Small intestine (tissue), 7 donors: ENCODE data around the gene MTARC2. TPM values are rescaled to one million over a fixed set of nuclear protein-coding genes. Genes with fewer than 3 reads are reported as not detected.

Source experiments
- DNase-seq, 2 donors: peaks; one replicate each; pipeline versions ENCODE4 v3.0.0 to v3.0.0-alpha.2; 2013
- FAIRE-seq: peaks from 2 replicates; lab custom pipeline; 2012; peaks lifted over from hg19 to GRCh38; lab: Jason Lieb, UNC
- H3K27ac ChIP-seq, 3 donors: one replicate each; pipeline ENCODE4 v1.5.1; 2013; ENCODE audit warnings: low read length in 2 of 3, mild to moderate bottlenecking in 2 of 3, control low read depth in 1 of 3, inconsistent platforms in 1 of 3, low read depth in 1 of 3, moderate library complexity in 1 of 3
- H3K27me3 ChIP-seq, 3 donors: one replicate each; pipeline ENCODE4 v1.6.1; 2013; ENCODE audit warnings: low read length in 3 of 3, inconsistent platforms in 1 of 3; ENCODE audit not compliant: control insufficient read depth in 3 of 3, insufficient read depth in 3 of 3
- H3K36me3 ChIP-seq, 3 donors: one replicate each; pipeline ENCODE4 v1.6.1; 2013; ENCODE audit warnings: low read length in 3 of 3, inconsistent platforms in 1 of 3, low read depth in 1 of 3, mild to moderate bottlenecking in 1 of 3, moderate library complexity in 1 of 3; ENCODE audit not compliant: control insufficient read depth in 3 of 3, insufficient read depth in 2 of 3
- H3K4me1 ChIP-seq, 3 donors: one replicate each; pipeline ENCODE4 v1.6.1; 2013; ENCODE audit warnings: low read length in 2 of 3, inconsistent platforms in 1 of 3, low read depth in 1 of 3, mild to moderate bottlenecking in 1 of 3, moderate library complexity in 1 of 3; ENCODE audit not compliant: control insufficient read depth in 3 of 3, insufficient read depth in 2 of 3
- H3K4me3 ChIP-seq, 3 donors: one replicate each; pipeline ENCODE4 v1.5.1; 2013; ENCODE audit warnings: low read length in 3 of 3, control low read depth in 1 of 3, inconsistent platforms in 1 of 3, low read depth in 1 of 3, mild to moderate bottlenecking in 1 of 3, moderate library complexity in 1 of 3
- H3K9me3 ChIP-seq, 2 donors: one replicate each; pipeline ENCODE4 v1.6.1; 2013; ENCODE audit warnings: low read depth in 1 of 2, low read length in 1 of 2; ENCODE audit not compliant: control insufficient read depth in 2 of 2, insufficient read depth in 1 of 2
- WGBS, 3 donors: extraction: QIAGEN DNeasy Blood & Tissue Kit; methylation state at CpG; one replicate each; pipeline ENCODE4 v1.1.7; 2013; 5-methylcytosine and 5-hydroxymethylcytosine counted together
- polyA plus RNA-seq, 4 donors: library from polyadenylated mRNA; stranded (reverse) in 3 of 4; unstranded in 1 of 4; fragments of 200-250 nt in 3 of 4; fragments of 120-200 nt in 1 of 4; gene quantifications; one replicate each; pipeline versions ENCODE4 v1.2.1 to v1.2.3, GENCODE V29; 2013
- donor health status: healthy with polysubstance abuse.
- donor health status: control.
- donor health status: control.
- donor health status: Bipolar disorder and iron deficiency.
- donor health status: healthy.

MTARC2 gene
- polyA plus RNA-seq, 4 donors: 31.8 to 93.5 (median 83.3) TPM

GRCh38 chr1:220824031-220824989 is 76.2 kb downstream of the MTARC2 start:
- H3K27me3 ChIP-seq: no peaks in the 10 kb centered on the region
- H3K36me3 ChIP-seq: no peaks in the 10 kb centered on the region
- no peak overlapping the region for H3K4me3 ChIP-seq
- no peak overlapping the region for H3K27ac ChIP-seq
- FAIRE-seq (no peak), DNase-seq (no peak)
- 84 to 88% (median 88%) methylated on average over 9 of the region's 9 CpGs for WGBS, 3 donors
- no peaks in the 10 kb centered on the region for H3K9me3 ChIP-seq
- H3K4me1 ChIP-seq: peaks cover 0 to 8% (median 4%) of the 10 kb centered on the region in 3 donors

GRCh38 chr1:220825819-220826551 is 77.9 kb downstream of the MTARC2 start:
- no peaks in the 10 kb centered on the region for H3K27me3 ChIP-seq
- H3K36me3 ChIP-seq: no peaks in the 10 kb centered on the region
- no peak for DNase-seq
- no peak overlapping the region for H3K27ac ChIP-seq
- 65 to 85% (median 74%) methylated on average over 6 of the region's 6 CpGs for WGBS, 3 donors
- H3K4me1 ChIP-seq: peaks cover 0 to 8% (median 4%) of the 10 kb centered on the region in 3 donors
- H3K9me3 ChIP-seq: peaks cover 0 to under 1% of the 10 kb centered on the region in 2 donors
- H3K4me3 ChIP-seq: no peak overlapping the region
- no peak for FAIRE-seq

- no peak overlapping the region for H3K27ac ChIP-seq
- no peaks in the 10 kb centered on the region for H3K36me3 ChIP-seq
- peaks cover 0 to 8% (median 4%) of the 10 kb centered on the region in 3 donors for H3K4me1 ChIP-seq
- no peaks in the 10 kb centered on the region for H3K27me3 ChIP-seq
- WGBS, 3 donors: 86 to 95% (median 94%) methylated on average over 5 of the region's 5 CpGs
- H3K9me3 ChIP-seq: peaks cover 0 to 6% of the 10 kb centered on the region in 2 donors
- FAIRE-seq: no peak
- no peak for DNase-seq
- no peak overlapping the region for H3K4me3 ChIP-seq
Measured at GRCh38 chr1:220826729-220827128, 78.6 kb downstream of the MTARC2 start.

- no peak for FAIRE-seq
- WGBS, 3 donors: 25 to 58% (median 34%) methylated on average over 4 of the region's 4 CpGs
- Histone ChIP-seq H3K4me3 (no peak overlapping the region), H3K9me3 (peaks cover 0 to 6% of the 10 kb centered on the region in 2 donors), H3K27ac (peak overlapping the region in 1 of 3 donors; percentile 42), H3K36me3 (no peaks in the 10 kb centered on the region), H3K27me3 (no peaks in the 10 kb centered on the region), H3K4me1 (peaks cover 0 to 8% (median 4%) of the 10 kb centered on the region in 3 donors)
- DNase-seq: peak in 1 of 2 donors; percentile 5
Measured at GRCh38 chr1:220827445-220828178, 79.5 kb downstream of the MTARC2 start.

GRCh38 chr1:220828179-220828490 is 80.0 kb downstream of the MTARC2 start:
- WGBS, 3 donors: 41 to 69% (median 68%) methylated on average over 4 of the region's 4 CpGs
- Histone ChIP-seq H3K4me1 (peaks cover 0 to 8% (median 4%) of the 10 kb centered on the region in 3 donors), H3K4me3 (no peak overlapping the region), H3K27me3 (no peaks in the 10 kb centered on the region), H3K9me3 (peaks cover 0 to 6% of the 10 kb centered on the region in 2 donors), H3K36me3 (no peaks in the 10 kb centered on the region), H3K27ac (no peak overlapping the region)
- no peak for FAIRE-seq
- peak; percentile 16 to 49 for DNase-seq

- no peak for FAIRE-seq
- H3K27ac ChIP-seq: no peak overlapping the region
- no peak overlapping the region for H3K4me3 ChIP-seq
Measured at GRCh38 chr1:220828950-220829586, 80.9 kb downstream of the MTARC2 start.

GRCh38 chr1:220833436-220833835 is 85.3 kb downstream of the MTARC2 start:
- DNase-seq (no peak), FAIRE-seq (no peak)
- Histone ChIP-seq H3K36me3 (no peaks in the 10 kb centered on the region), H3K9me3 (peaks cover 0 to 6% of the 10 kb centered on the region in 2 donors), H3K4me1 (no peaks in the 10 kb centered on the region), H3K27me3 (no peaks in the 10 kb centered on the region), H3K27ac (no peak overlapping the region), H3K4me3 (no peak overlapping the region)
- 79 to 95% (median 86%) methylated on average over 2 of the region's 2 CpGs for WGBS, 3 donors

More at GRCh38 chr1:220828950-220829586, 80.9 kb downstream of the MTARC2 start:
- peaks cover 0 to 6% of the 10 kb centered on the region in 2 donors for H3K9me3 ChIP-seq
- peaks cover 0 to 8% (median 4%) of the 10 kb centered on the region in 3 donors for H3K4me1 ChIP-seq
- WGBS, 3 donors: 78 to 93% (median 80%) methylated on average over 4 of the region's 4 CpGs
- H3K27me3 ChIP-seq: no peaks in the 10 kb centered on the region
- DNase-seq: no peak
- H3K36me3 ChIP-seq: no peaks in the 10 kb centered on the region
